A673 (cell line): ENCODE results near the gene NFATC3. TPM values are rescaled to one million over a fixed set of nuclear protein-coding genes. Genes with fewer than 3 reads are reported as not detected.

ENCODE experiments used
- BruUV-seq: library from RNA; stranded (reverse); fragments of 400-500 nt; replicated peaks from 2 replicates; lab custom pipeline; 2021; lab: Mats Ljungman, UMichigan
- CTCF ChIA-PET: fragments of 300-600 bp; sonication (Branson Sonifier 250); formaldehyde crosslinking; loops from one replicate; lab custom pipeline; 2022; ENCODE audit warnings: antibody characterized with exemption; lab: Charles Lee
- POLR2A ChIA-PET: fragments of 300-600 bp; sonication (Branson Sonifier 250); formaldehyde crosslinking; loops from one replicate; lab custom pipeline; 2022; ENCODE audit warnings: antibody characterized with exemption; ENCODE audit not compliant: low non-redundant PET; lab: Charles Lee
- DNase-seq: peaks from one replicate; pipeline ENCODE4 v3.0.0-alpha.2; 2015; ENCODE audit warnings: low spot score
- H3K27ac ChIP-seq: fragments of 200-600 bp; sonication (generic); 2 replicates; pipeline ENCODE4 v1.5.1; 2016; ENCODE audit warnings: mixed run types, low read depth, mild to moderate bottlenecking, mixed read lengths, antibody characterized with exemption, low read length; ENCODE audit not compliant: poor library complexity, severe bottlenecking
- H3K27me3 ChIP-seq: fragments of 200-600 bp; sonication (generic); replicated peaks from 2 replicates; pipeline ENCODE4 v1.6.1; 2017; ENCODE audit warnings: mixed run types, low read depth, mild to moderate bottlenecking, mixed read lengths, antibody characterized with exemption, low read length; ENCODE audit not compliant: insufficient read depth, poor library complexity
- H3K36me3 ChIP-seq: fragments of 200-600 bp; sonication (generic); 2 replicates; pipeline ENCODE4 v1.6.1; 2016; ENCODE audit warnings: mixed run types, mild to moderate bottlenecking, mixed read lengths, antibody characterized with exemption, low read length; ENCODE audit not compliant: insufficient read depth, poor library complexity, severe bottlenecking
- H3K4me1 ChIP-seq: fragments of 200-600 bp; sonication (generic); 2 replicates; pipeline ENCODE4 v1.6.1; 2017; ENCODE audit warnings: mixed run types, mild to moderate bottlenecking, mixed read lengths, antibody characterized with exemption, low read length; ENCODE audit not compliant: insufficient read depth, poor library complexity, severe bottlenecking
- H3K4me3 ChIP-seq: fragments of 200-600 bp; sonication (generic); 2 replicates; pipeline ENCODE4 v1.5.1; 2016; ENCODE audit warnings: low read depth, mixed run types, mild to moderate bottlenecking, mixed read lengths, low read length; ENCODE audit not compliant: poor library complexity, severe bottlenecking
- H3K9me3 ChIP-seq: fragments of 200-600 bp; sonication (generic); 2 replicates; pipeline ENCODE4 v1.6.1; 2016; ENCODE audit warnings: mixed run types, low read depth, mild to moderate bottlenecking, mixed read lengths, antibody characterized with exemption, low read length; ENCODE audit not compliant: poor library complexity, severe bottlenecking
- EZH2 ChIP-seq: fragments of 200-600 bp; sonication (generic); IDR thresholded peaks from 2 replicates; pipeline ENCODE4 v1.6.1; 2017; ENCODE audit warnings: borderline replicate concordance, low read depth, mild to moderate bottlenecking, mixed read lengths, antibody characterized with exemption, low read length; ENCODE audit not compliant: poor library complexity, severe bottlenecking
- intact Hi-C: fragments of 100-400 bp; cut with micrococcal nuclease; formaldehyde crosslinking; loops from one replicate; pipeline ENCODE4 v1.10.0; 2022; ENCODE audit not compliant: unreplicated experiment
- total RNA-seq: library from RNA; stranded (reverse); gene quantifications from 2 replicates; pipeline ENCODE4 v1.2.3, GENCODE V29; 2021
- TF ChIP-seq, protein P1 (sequence below): fragments of 300-800, 200-600 bp; sonication (generic); conservative IDR thresholded peaks from 2 replicates; pipeline ENCODE4 v1.5.1; 2017; ENCODE audit warnings: low read depth, mild to moderate bottlenecking, antibody characterized with exemption, low read length, moderate library complexity, mixed read lengths

Gene NFATC3
- total RNA-seq, 1 experiment from 2014 or later: 56.0 TPM

DNA sequence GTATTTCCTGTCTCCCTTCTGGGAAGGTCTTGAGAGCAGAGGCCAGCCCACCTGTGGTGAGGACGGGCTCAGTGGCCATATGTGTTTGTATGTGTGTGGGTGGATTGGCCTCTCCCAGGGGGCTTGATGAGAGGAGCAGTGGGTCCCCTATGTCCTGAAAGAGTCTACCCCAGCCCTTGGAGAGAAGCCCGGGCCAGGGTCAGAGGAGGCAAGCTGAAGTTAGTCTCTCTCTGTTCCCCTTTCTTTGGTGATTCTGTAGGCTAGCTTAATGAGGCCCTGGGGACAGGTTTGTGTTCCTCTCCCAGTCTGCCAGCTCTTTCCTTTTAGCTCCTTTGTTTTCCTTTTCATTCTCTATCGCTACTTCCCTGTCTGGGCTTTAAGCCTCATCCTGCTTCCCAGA lies 23.8 kb upstream of the NFATC3 start:
- Histone ChIP-seq H3K4me3 (no peak overlapping the region), H3K27ac (no peak overlapping the region), H3K9me3 (no peaks in the 10 kb centered on the region), H3K27me3 (no peaks in the 10 kb centered on the region), H3K36me3 (peaks cover 5% of the 10 kb centered on the region), H3K4me1 (no peaks in the 10 kb centered on the region)
- ChIA-PET CTCF (interaction anchor here (1.0 kb wide), 1 partner anchor 21 kb away, joined by 3 read pairs; no protein-coding TSS in a partner anchor), POLR2A (no interaction called here)
- DNase-seq: no peak
- BruUV-seq: no TSS peak
- intact Hi-C loops: no loop called here
- TF ChIP-seq EZH2: no peak
- TF ChIP-seq, protein P1, sequence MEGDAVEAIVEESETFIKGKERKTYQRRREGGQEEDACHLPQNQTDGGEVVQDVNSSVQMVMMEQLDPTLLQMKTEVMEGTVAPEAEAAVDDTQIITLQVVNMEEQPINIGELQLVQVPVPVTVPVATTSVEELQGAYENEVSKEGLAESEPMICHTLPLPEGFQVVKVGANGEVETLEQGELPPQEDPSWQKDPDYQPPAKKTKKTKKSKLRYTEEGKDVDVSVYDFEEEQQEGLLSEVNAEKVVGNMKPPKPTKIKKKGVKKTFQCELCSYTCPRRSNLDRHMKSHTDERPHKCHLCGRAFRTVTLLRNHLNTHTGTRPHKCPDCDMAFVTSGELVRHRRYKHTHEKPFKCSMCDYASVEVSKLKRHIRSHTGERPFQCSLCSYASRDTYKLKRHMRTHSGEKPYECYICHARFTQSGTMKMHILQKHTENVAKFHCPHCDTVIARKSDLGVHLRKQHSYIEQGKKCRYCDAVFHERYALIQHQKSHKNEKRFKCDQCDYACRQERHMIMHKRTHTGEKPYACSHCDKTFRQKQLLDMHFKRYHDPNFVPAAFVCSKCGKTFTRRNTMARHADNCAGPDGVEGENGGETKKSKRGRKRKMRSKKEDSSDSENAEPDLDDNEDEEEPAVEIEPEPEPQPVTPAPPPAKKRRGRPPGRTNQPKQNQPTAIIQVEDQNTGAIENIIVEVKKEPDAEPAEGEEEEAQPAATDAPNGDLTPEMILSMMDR: no peak

DNA sequence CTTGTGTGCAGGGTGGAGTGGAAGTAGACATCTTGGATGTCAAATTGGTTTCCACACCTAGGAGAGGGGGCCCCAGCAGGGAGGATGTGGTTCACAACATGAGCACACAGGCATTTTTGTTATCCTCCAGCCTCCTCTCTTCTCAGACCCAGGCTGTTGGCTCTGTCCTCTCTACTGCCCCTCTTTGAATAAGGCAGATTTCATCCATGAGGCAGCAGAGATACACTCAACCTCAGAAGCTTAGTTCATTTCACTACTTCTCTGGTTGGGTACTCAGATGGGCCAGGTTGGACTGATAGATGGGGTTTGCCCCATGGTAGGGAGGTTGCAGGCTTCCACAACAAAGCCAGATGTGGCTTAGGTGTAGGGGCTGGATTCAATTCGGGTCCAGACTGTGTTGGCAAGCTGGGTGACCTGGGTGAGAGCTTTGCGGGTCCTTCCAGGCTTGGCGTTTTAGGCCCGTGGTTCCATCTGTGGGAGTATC lies 22.2 kb upstream of the NFATC3 start:
- no peak overlapping the region for H3K27ac ChIP-seq
- POLR2A ChIA-PET: no interaction called here
- peaks cover 3% of the 10 kb centered on the region for H3K36me3 ChIP-seq
- peaks cover 1% of the 10 kb centered on the region for H3K4me1 ChIP-seq
- intact Hi-C loops: no loop called here
- no TSS peak for BruUV-seq
- TF ChIP-seq EZH2: no peak
- TF ChIP-seq, protein P1: no peak
- H3K4me3 ChIP-seq: no peak overlapping the region
- DNase-seq: no peak
- no peaks in the 10 kb centered on the region for H3K9me3 ChIP-seq
- CTCF ChIA-PET: no interaction called here
- no peaks in the 10 kb centered on the region for H3K27me3 ChIP-seq

DNA sequence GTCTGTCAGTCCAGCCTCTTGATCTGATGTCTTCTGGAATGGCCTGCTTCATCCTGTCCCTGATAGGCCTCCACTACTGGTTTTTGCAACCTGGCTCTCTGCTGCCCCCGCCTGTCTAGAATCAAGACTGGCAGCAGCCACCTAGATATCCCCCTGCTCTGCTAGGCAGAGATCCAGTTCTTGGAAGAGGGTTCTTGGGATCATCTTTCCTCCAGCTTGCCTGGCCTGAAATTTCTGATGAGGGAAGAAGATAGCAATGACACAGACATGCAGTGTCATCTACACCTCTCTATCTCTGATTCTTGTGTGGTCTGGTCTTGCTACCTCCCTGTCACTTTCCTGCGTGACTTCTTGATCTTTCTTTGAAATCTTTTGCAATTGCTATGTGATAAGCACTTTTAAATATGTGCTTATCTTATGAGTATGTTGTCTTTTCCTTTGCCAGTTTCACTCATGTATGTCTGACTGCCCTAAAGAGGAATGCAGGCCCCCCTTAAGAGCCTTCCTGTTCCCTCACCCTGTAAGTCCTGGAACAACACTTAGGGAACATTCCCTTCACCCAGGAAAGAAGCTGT lies 20.3 kb upstream of the NFATC3 start:
- DNase-seq: peak; percentile 76
- Histone ChIP-seq H3K4me1 (peaks cover 5% of the 10 kb centered on the region), H3K27me3 (no peaks in the 10 kb centered on the region), H3K9me3 (no peaks in the 10 kb centered on the region), H3K27ac (no peak overlapping the region), H3K4me3 (no peak overlapping the region), H3K36me3 (peaks cover under 1% of the 10 kb centered on the region)
- BruUV-seq: no TSS peak
- TF ChIP-seq, protein P1: peak; percentile 87
- TF ChIP-seq EZH2: no peak
- intact Hi-C loops: no loop called here
- POLR2A ChIA-PET: no interaction called here
- CTCF ChIA-PET: interaction anchor here (0.6 kb wide), 2 partner anchors 20 to 144 kb away, joined by 9 to 13 read pairs; no protein-coding TSS in a partner anchor
